Measurements from ENCODE around the gene WDR82. TPM values are rescaled to one million over a fixed set of nuclear protein-coding genes. Genes with fewer than 3 reads are reported as not detected.

Gene WDR82
- total RNA-seq, 4 donors from 2014 or later = 29.7 to 44.0 (median 38.3) TPM

GRCh38 chr3:52210550-52211046 is 67.9 kb downstream of the WDR82 start:
- no peak for DNase-seq
- TF ChIP-seq CTCF (IDR thresholded peaks at IDR 0.05) (no peak), POLR2A (IDR thresholded peaks at IDR 0.05) (no peak)
- H3K27ac ChIP-seq = no peak overlapping the region

GRCh38 chr3:52210037-52210436 is 68.4 kb downstream of the WDR82 start:
- peaks cover 0 to 100% (median 3%) of the 10 kb centered on the region in 3 donors for H3K36me3 ChIP-seq
- no peak overlapping the region for H3K27ac ChIP-seq
- H3K9me3 ChIP-seq = no peaks in the 10 kb centered on the region
- TF ChIP-seq CTCF (IDR thresholded peaks at IDR 0.05) (no peak), POLR2A (IDR thresholded peaks at IDR 0.05) (no peak)
- H3K27me3 ChIP-seq = no peaks in the 10 kb centered on the region
- H3K4me1 ChIP-seq = no peaks in the 10 kb centered on the region
- no peak for DNase-seq
- no peak overlapping the region for H3K4me3 ChIP-seq

More at GRCh38 chr3:52210550-52211046, 67.9 kb downstream of the WDR82 start:
- H3K9me3 ChIP-seq = no peaks in the 10 kb centered on the region
- peaks cover 0 to 100% (median 3%) of the 10 kb centered on the region in 3 donors for H3K36me3 ChIP-seq
- H3K4me1 ChIP-seq = no peaks in the 10 kb centered on the region
- H3K27me3 ChIP-seq = no peaks in the 10 kb centered on the region
- no peak overlapping the region for H3K4me3 ChIP-seq

- Histone ChIP-seq H3K27ac (no peak overlapping the region), H3K4me1 (peaks cover 0 to 9% (median 0%) of the 10 kb centered on the region in 4 donors)
Measured at GRCh38 chr3:52208556-52208955, 69.9 kb downstream of the WDR82 start.

GRCh38 chr3:52205727-52206372 is 72.6 kb downstream of the WDR82 start:
- Histone ChIP-seq H3K27me3 (no peaks in the 10 kb centered on the region), H3K9me3 (no peaks in the 10 kb centered on the region), H3K27ac (no peak overlapping the region), H3K4me3 (no peak overlapping the region), H3K4me1 (peaks cover 0 to 15% (median 0%) of the 10 kb centered on the region in 4 donors), H3K36me3 (peaks cover 0 to 91% (median 0%) of the 10 kb centered on the region in 3 donors)
- no peak for TF ChIP-seq CTCF (IDR thresholded peaks at IDR 0.05)
- TF ChIP-seq POLR2A (IDR thresholded peaks at IDR 0.05) = no peak
- no peak for DNase-seq

More at GRCh38 chr3:52208556-52208955, 69.9 kb downstream of the WDR82 start:
- DNase-seq = no peak
- H3K9me3 ChIP-seq = no peaks in the 10 kb centered on the region
- H3K4me3 ChIP-seq = no peak overlapping the region
- no peaks in the 10 kb centered on the region for H3K27me3 ChIP-seq
- H3K36me3 ChIP-seq = peaks cover 0 to 100% (median 0%) of the 10 kb centered on the region in 3 donors
- TF ChIP-seq CTCF (IDR thresholded peaks at IDR 0.05) (no peak), POLR2A (IDR thresholded peaks at IDR 0.05) (no peak)

Small RNAs within 50 kb of the gene (small RNA-seq; reads per million reads assigned to genes)
- gene MIR135A1 (0 reads per million in 2 donors), gene MIRLET7G (386 to 1,266 reads per million in 2 donors)

Other genes starting within 250 kb of the WDR82 start
- gene DUSP7, start 222.1 kb downstream of the WDR82 start, total RNA-seq = 1 to 10 TPM; 3.3 to 7.1 (median 6.0) TPM
- gene POC1A, start 124.2 kb downstream of the WDR82 start, total RNA-seq = 1 to 10 TPM; 3.4 to 9.3 (median 6.5) TPM
- 10 to 100 TPM; 73.3 to 92.8 (median 89.8) TPM for gene ALAS1, start 80.5 kb downstream of the WDR82 start, total RNA-seq
- gene TLR9, start 53.0 kb downstream of the WDR82 start, total RNA-seq = 1 to 10 TPM in 1 of 4 donors, under 1 TPM in 1, not detected in 2; 0.27 to 1.7 TPM
- gene TWF2, start 39.5 kb downstream of the WDR82 start, total RNA-seq = 10 to 100 TPM; 46.2 to 68.8 (median 59.3) TPM
- 10 to 100 TPM in 1 of 4 donors, 1 to 10 TPM in 3; 4.0 to 32.2 (median 6.7) TPM for gene PPM1M, start 32.9 kb downstream of the WDR82 start, total RNA-seq
- gene GLYCTK, start 9.2 kb upstream of the WDR82 start, total RNA-seq = 100 to 1,000 TPM in 3 of 4 donors, 10 to 100 TPM in 1; 89.1 to 274 (median 224) TPM
- gene DNAH1, start 37.7 kb upstream of the WDR82 start, total RNA-seq = 100 to 1,000 TPM in 1 of 4 donors, 10 to 100 TPM in 3; 19.3 to 103 (median 64.2) TPM
- gene BAP1, start 131.4 kb upstream of the WDR82 start, total RNA-seq = 10 to 100 TPM; 49.9 to 94.4 (median 77.0) TPM
- gene PHF7, start 132.0 kb upstream of the WDR82 start, total RNA-seq = 10 to 100 TPM; 12.4 to 34.6 (median 17.4) TPM
- 10 to 100 TPM; 18.8 to 24.8 (median 22.0) TPM for gene SEMA3G, start 166.5 kb upstream of the WDR82 start, total RNA-seq
- gene TNNC1, start 175.4 kb upstream of the WDR82 start, total RNA-seq = not detected
- 100 to 1,000 TPM in 3 of 4 donors, 10 to 100 TPM in 1; 65.7 to 150 (median 128) TPM for gene NISCH, start 177.0 kb upstream of the WDR82 start, total RNA-seq
- 10 to 100 TPM; 27.0 to 98.2 (median 67.2) TPM for gene STAB1, start 216.7 kb upstream of the WDR82 start, total RNA-seq

All from Peyer's patch (tissue), 4 donors.